GM21367 (cell line): ENCODE data around the gene RUFY1.
"Not testable (repeated sequence)": the region's sequence is repeated elsewhere in the genome, so short reads cannot be mapped to it uniquely, and the experiment has no call there.

ENCODE experiments used
- ATAC-seq: cut with Tn5 transposase; IDR thresholded peaks from one replicate; pipeline ENCODE4 v1.9.1; 2021; ENCODE audit not compliant: unreplicated experiment

The RUFY1 gene

GRCh38 chr5:179550511-179551342 is at the start of gene RUFY1:
RUFY1 (plus strand) TSS chr5:179550554; CDS start chr5:179550570, 16 bp downstream.
- ATAC-seq = peak; percentile 70

- ATAC-seq = not testable (repeated sequence)
Observed at GRCh38 chr5:179501997-179502396, 48.4 kb upstream of the RUFY1 start.

- ATAC-seq = not testable (repeated sequence)
Observed at GRCh38 chr5:179502420-179502819, 47.9 kb upstream of the RUFY1 start.

- no peak for ATAC-seq
Observed at GRCh38 chr5:179504191-179504590, 46.2 kb upstream of the RUFY1 start.

- no peak for ATAC-seq
Observed at GRCh38 chr5:179504600-179505396, 45.6 kb upstream of the RUFY1 start.

- ATAC-seq = no peak
Observed at GRCh38 chr5:179505636-179506261, 44.6 kb upstream of the RUFY1 start.

- ATAC-seq = no peak
Observed at GRCh38 chr5:179509239-179509638, 41.1 kb upstream of the RUFY1 start.

GRCh38 chr5:179509845-179510244 is 40.5 kb upstream of the RUFY1 start:
- ATAC-seq = no peak

- no peak for ATAC-seq
Observed at GRCh38 chr5:179512452-179513000, 37.8 kb upstream of the RUFY1 start.

GRCh38 chr5:179515501-179515900 is 34.9 kb upstream of the RUFY1 start:
- ATAC-seq = not testable (repeated sequence)

- no peak for ATAC-seq
Observed at GRCh38 chr5:179516221-179516620, 34.1 kb upstream of the RUFY1 start.

GRCh38 chr5:179517746-179518145 is 32.6 kb upstream of the RUFY1 start:
- not testable (repeated sequence) for ATAC-seq

- not testable (repeated sequence) for ATAC-seq
Observed at GRCh38 chr5:179518369-179518768, 32.0 kb upstream of the RUFY1 start.

GRCh38 chr5:179519416-179520070 is 30.8 kb upstream of the RUFY1 start:
- ATAC-seq = not testable (repeated sequence)

- not testable (repeated sequence) for ATAC-seq
Observed at GRCh38 chr5:179522107-179522506, 28.2 kb upstream of the RUFY1 start.

GRCh38 chr5:179526978-179527377 is 23.4 kb upstream of the RUFY1 start:
- no peak for ATAC-seq

- ATAC-seq = no peak
Observed at GRCh38 chr5:179530069-179530998, 20.0 kb upstream of the RUFY1 start.

- no peak for ATAC-seq
Observed at GRCh38 chr5:179533024-179533423, 17.3 kb upstream of the RUFY1 start.

- peak; percentile 63 for ATAC-seq
Observed at GRCh38 chr5:179533907-179534306, 16.4 kb upstream of the RUFY1 start.

GRCh38 chr5:179534431-179534830 is 15.9 kb upstream of the RUFY1 start:
- peak; percentile 59 for ATAC-seq
